Spinal cord (tissue), 10 donors: ENCODE data around the gene RBBP4. TPM values are rescaled to one million over a fixed set of nuclear protein-coding genes. Genes with fewer than 3 reads are reported as not detected.

Source experiments
- DNase-seq, 6 donors: peaks; one replicate each; pipeline versions ENCODE4 v3.0.0 to v3.0.0-alpha.2; 2013 to 2015; ENCODE audit warnings: low spot score in 6 of 6, low read depth in 4 of 6
- H3K27ac ChIP-seq: one replicate; pipeline ENCODE4 v1.5.1; 2013; ENCODE audit warnings: low read depth, low read length, control low read depth
- H3K27me3 ChIP-seq: one replicate; pipeline ENCODE4 v1.6.1; 2013; ENCODE audit warnings: low read length; ENCODE audit not compliant: control insufficient read depth, insufficient read depth
- H3K36me3 ChIP-seq: one replicate; pipeline ENCODE4 v1.6.1; 2013; ENCODE audit warnings: low read length; ENCODE audit not compliant: control insufficient read depth, insufficient read depth
- H3K4me1 ChIP-seq: one replicate; pipeline ENCODE4 v1.6.1; 2013; ENCODE audit warnings: low read length; ENCODE audit not compliant: control insufficient read depth, insufficient read depth
- H3K4me3 ChIP-seq: one replicate; pipeline ENCODE4 v1.5.1; 2013; ENCODE audit warnings: low read depth, low read length, control low read depth
- H3K9me3 ChIP-seq: one replicate; pipeline ENCODE4 v1.6.1; 2013; ENCODE audit warnings: low read length; ENCODE audit not compliant: control insufficient read depth, insufficient read depth
- WGBS: methylation state at CpG from one replicate; pipeline ENCODE4 v1.1.5; 2013; ENCODE audit warnings: missing lambda C conversion rate; ENCODE audit not compliant: insufficient coverage; 5-methylcytosine and 5-hydroxymethylcytosine counted together
- polyA plus RNA-seq, 2 donors: library from polyadenylated mRNA; unstranded; fragments of 120-200 nt; gene quantifications; one replicate each; pipeline ENCODE4 v1.2.1, GENCODE V29; 2013; ENCODE audit not compliant: insufficient read length in 2 of 2
- small RNA-seq: library from RNA; depleted of rRNA; stranded (forward); fragments of <200 nt; gene quantifications from one replicate; pipeline ENCODE3, GENCODE V24; 2014; ENCODE audit warnings: low replicate concordance
- total RNA-seq, 2 donors: library from RNA; depleted of rRNA in 1 of 2; stranded (reverse); fragments of 120-200 nt in 1 of 2; fragments of >200 nt in 1 of 2; gene quantifications; one replicate each; pipeline versions ENCODE4 v1.2.3 to v1.2.4, GENCODE V29; 2013 to 2014
- donor health status: healthy.

The RBBP4 gene
- total and polyA plus RNA-seq, 4 donors, result 164 to 217 (median 190) TPM

- 91% methylated on average over 2 of the region's 7 CpGs for WGBS
- DNase-seq, result no peak
- no peaks in the 10 kb centered on the region for H3K36me3 ChIP-seq
Observed at GRCh38 chr1:32728413-32729077, 77.5 kb downstream of the RBBP4 start.

GRCh38 chr1:32729254-32730046 is 78.4 kb downstream of the RBBP4 start:
- Histone ChIP-seq H3K27me3 (no peaks in the 10 kb centered on the region), H3K36me3 (no peaks in the 10 kb centered on the region), H3K9me3 (no peaks in the 10 kb centered on the region), H3K4me1 (no peaks in the 10 kb centered on the region), H3K27ac (no peak overlapping the region), H3K4me3 (no peak overlapping the region)
- no peak for DNase-seq
- WGBS, result 73% methylated on average over 11 of the region's 14 CpGs

More at GRCh38 chr1:32728413-32729077, 77.5 kb downstream of the RBBP4 start:
- Histone ChIP-seq H3K27me3 (no peaks in the 10 kb centered on the region), H3K27ac (no peak overlapping the region), H3K9me3 (no peaks in the 10 kb centered on the region), H3K4me1 (no peaks in the 10 kb centered on the region), H3K4me3 (no peak overlapping the region)

GRCh38 chr1:32733582-32734321 is 82.7 kb downstream of the RBBP4 start:
- Histone ChIP-seq H3K4me1 (no peaks in the 10 kb centered on the region), H3K4me3 (no peak overlapping the region), H3K9me3 (no peaks in the 10 kb centered on the region), H3K36me3 (no peaks in the 10 kb centered on the region), H3K27ac (no peak overlapping the region), H3K27me3 (no peaks in the 10 kb centered on the region)
- peak in 2 of 6 donors; percentile 15 to 41 for DNase-seq
- 35% methylated on average over 7 of the region's 9 CpGs for WGBS

Small RNA genes lying within 50 kb of the gene (small RNA-seq; reads per million reads assigned to genes)
- not detected for gene RF00019

Other genes starting within 250 kb of the RBBP4 start
- gene ZBTB8B, start 186.1 kb upstream of the RBBP4 start, total RNA-seq, result 1 to 10 TPM; 3.1 to 6.8 TPM
- gene ZBTB8B, start 186.1 kb upstream of the RBBP4 start, polyA plus RNA-seq, result 1 to 10 TPM; 5.6 to 8.3 TPM
- gene ZBTB8A, start 111.8 kb upstream of the RBBP4 start, total RNA-seq, result 10 to 100 TPM; 15.4 to 20.4 TPM
- 10 to 100 TPM; 11.8 to 11.9 TPM for gene ZBTB8A, start 111.8 kb upstream of the RBBP4 start, polyA plus RNA-seq
- 10 to 100 TPM; 26.6 to 41.8 TPM for gene ZBTB8OS, start 658 bp upstream of the RBBP4 start, total RNA-seq
- 10 to 100 TPM; 46.6 to 51.0 TPM for gene ZBTB8OS, start 658 bp upstream of the RBBP4 start, polyA plus RNA-seq
- gene SYNC, start 51.6 kb downstream of the RBBP4 start, total RNA-seq, result 10 to 100 TPM; 10.6 to 17.2 TPM
- 1 to 10 TPM; 6.0 to 7.0 TPM for gene SYNC, start 51.6 kb downstream of the RBBP4 start, polyA plus RNA-seq
- gene YARS1, start 166.2 kb downstream of the RBBP4 start, total RNA-seq, result 10 to 100 TPM; 51.8 to 54.3 TPM
- gene YARS1, start 166.2 kb downstream of the RBBP4 start, polyA plus RNA-seq, result 100 to 1,000 TPM in 1 of 2 donors, 10 to 100 TPM in 1; 81.8 to 105 TPM
- 10 to 100 TPM; 46.1 to 54.9 TPM for gene S100PBP, start 166.4 kb downstream of the RBBP4 start, total RNA-seq
- gene S100PBP, start 166.4 kb downstream of the RBBP4 start, polyA plus RNA-seq, result 10 to 100 TPM; 30.2 to 50.7 TPM
- gene FNDC5, start 219.7 kb downstream of the RBBP4 start, total RNA-seq, result 10 to 100 TPM; 44.9 to 82.0 TPM
- gene FNDC5, start 219.7 kb downstream of the RBBP4 start, polyA plus RNA-seq, result 10 to 100 TPM; 64.5 to 76.9 TPM
- gene HPCA, start 235.3 kb downstream of the RBBP4 start, total RNA-seq, result 10 to 100 TPM; 19.3 to 57.0 TPM
- gene HPCA, start 235.3 kb downstream of the RBBP4 start, polyA plus RNA-seq, result 100 to 1,000 TPM; 177 to 209 TPM